ENCODE measurements around the gene CELSR2. TPM values are rescaled to one million over a fixed set of nuclear protein-coding genes. Genes with fewer than 3 reads are reported as not detected.

CELSR2 gene
- total RNA-seq, 1 donor from 2014 or later = 2.6 TPM

DNA sequence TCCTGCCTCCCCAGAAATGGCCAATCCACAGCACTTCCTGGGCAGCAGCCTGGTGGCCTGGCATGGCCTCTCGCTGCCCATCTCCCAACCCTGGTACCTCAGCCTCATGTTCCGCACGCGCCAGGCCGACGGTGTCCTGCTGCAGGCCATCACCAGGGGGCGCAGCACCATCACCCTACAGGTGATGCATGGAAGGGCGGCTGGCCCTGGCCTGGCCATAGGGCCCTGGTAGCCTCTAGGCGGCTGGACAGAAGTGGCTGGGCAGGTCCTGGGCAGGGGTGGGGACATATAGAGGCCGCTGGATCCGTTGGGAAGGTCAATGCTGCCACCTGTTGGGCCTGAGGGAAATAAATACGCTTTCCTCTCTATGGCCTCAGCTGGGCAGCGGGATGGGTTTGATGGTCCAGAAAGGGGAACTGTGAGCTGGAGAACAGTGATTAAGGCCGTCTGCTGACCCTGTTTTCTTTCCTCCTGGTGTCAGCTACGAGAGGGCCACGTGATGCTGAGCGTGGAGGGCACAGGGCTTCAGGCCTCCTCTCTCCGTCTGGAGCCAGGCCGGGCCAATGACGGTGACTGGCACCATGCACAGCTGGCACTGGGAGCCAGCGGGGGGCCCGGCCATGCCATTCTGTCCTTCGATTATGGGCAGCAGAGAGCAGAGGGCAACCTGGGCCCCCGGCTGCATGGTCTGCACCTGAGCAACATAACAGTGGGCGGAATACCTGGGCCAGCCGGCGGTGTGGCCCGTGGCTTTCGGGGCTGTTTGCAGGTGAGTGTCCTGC lies 14.4 kb downstream of the CELSR2 start:
- peak; percentile 66 for DNase-seq (ENCODE audit: low spot score)

DNA sequence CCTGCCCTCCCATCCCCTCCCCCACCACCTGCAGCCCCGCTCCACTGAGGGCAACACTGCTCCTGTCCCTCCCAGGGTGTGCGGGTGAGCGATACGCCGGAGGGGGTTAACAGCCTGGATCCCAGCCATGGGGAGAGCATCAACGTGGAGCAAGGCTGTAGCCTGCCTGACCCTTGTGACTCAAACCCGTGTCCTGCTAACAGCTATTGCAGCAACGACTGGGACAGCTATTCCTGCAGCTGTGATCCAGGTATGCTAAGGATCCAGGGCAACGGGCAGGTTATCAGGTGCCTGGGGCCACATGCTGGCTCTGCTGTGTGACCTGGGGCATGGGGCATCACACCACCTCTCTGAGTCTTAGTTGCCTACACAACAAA lies 15.0 kb downstream of the CELSR2 start:
- DNase-seq (ENCODE audit: low spot score) = no peak

DNA sequence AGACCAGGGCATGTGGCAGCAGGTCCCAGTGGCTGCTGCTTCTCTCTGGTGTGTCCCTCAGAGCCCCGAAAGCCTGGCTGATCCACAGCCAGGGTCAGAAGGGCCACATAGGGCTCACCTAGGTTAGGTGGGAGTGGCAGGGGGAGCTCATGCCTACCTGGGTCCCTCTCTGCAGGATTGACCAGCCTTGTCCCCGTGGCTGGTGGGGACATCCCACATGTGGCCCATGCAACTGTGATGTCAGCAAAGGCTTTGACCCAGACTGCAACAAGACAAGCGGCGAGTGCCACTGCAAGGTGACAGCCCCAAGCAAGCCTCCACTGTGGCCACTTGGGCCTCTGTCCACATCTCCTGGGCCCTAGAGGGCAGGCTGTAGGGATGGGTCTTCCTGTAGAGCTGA lies 15.7 kb downstream of the CELSR2 start:
- DNase-seq (ENCODE audit: low spot score) = no peak

DNA sequence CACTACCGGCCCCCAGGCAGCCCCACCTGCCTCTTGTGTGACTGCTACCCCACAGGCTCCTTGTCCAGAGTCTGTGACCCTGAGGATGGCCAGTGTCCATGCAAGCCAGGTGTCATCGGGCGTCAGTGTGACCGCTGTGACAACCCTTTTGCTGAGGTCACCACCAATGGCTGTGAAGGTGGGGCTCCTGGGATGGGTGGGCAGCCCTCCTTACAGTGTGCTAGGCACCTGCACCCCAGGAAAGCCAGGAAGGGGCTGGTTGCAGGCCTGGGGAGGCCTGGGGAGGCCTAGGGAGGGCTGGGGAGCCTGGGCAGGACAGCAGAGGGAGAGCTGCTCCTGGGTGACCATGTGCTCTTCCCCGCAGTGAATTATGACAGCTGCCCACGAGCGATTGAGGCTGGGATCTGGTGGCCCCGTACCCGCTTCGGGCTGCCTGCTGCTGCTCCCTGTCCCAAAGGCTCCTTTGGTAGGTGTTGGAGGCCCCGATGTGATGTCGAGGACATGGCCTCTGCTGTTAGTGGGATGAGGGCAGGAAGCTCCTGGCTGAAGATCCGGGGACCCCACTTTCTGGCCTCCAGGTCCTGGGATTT lies 16.5 kb downstream of the CELSR2 start:
- DNase-seq (ENCODE audit: low spot score) = no peak

DNA sequence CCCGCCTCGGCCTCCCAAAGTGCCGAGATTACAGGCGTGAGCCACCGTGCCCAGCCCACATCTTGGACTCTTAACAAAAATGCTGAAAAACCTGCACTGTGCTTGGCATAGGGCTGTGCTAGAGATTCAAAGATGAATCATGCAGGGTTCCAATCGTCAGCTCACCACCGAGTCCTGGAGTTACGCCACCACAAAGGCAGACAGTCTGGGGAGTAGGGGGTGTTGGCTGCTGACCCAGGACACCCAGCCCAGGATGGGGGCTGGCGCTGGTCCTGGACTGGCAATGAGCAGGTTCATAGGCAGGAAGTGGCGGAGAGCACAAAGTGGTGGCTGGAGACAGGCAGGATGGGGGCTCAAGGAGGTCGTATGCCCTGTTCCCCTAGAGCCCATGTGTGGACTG lies 17.6 kb downstream of the CELSR2 start:
- DNase-seq (ENCODE audit: low spot score) = no peak

DNA sequence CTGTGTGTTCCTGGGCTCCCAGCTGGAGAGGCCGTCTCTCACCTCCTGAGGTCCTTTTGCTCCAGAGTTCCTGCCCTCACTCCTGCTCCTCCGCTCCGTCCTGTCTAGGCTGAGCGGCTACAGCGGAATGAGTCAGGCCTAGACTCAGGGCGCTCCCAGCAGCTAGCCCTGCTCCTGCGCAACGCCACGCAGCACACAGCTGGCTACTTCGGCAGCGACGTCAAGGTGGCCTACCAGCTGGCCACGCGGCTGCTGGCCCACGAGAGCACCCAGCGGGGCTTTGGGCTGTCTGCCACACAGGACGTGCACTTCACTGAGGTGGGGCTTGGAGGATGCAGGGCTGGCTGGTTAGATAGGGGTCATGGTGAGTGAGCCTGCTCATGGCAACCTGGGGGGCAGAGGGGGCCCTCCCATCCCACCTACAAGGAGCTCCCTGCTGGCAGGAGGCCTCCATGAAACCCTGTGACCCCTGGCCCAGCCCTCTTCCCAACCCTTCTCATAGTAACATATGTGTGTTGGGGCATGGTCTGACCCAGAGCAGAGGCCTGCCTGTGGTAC lies 18.5 kb downstream of the CELSR2 start:
- DNase-seq (ENCODE audit: low spot score) = no peak

DNA sequence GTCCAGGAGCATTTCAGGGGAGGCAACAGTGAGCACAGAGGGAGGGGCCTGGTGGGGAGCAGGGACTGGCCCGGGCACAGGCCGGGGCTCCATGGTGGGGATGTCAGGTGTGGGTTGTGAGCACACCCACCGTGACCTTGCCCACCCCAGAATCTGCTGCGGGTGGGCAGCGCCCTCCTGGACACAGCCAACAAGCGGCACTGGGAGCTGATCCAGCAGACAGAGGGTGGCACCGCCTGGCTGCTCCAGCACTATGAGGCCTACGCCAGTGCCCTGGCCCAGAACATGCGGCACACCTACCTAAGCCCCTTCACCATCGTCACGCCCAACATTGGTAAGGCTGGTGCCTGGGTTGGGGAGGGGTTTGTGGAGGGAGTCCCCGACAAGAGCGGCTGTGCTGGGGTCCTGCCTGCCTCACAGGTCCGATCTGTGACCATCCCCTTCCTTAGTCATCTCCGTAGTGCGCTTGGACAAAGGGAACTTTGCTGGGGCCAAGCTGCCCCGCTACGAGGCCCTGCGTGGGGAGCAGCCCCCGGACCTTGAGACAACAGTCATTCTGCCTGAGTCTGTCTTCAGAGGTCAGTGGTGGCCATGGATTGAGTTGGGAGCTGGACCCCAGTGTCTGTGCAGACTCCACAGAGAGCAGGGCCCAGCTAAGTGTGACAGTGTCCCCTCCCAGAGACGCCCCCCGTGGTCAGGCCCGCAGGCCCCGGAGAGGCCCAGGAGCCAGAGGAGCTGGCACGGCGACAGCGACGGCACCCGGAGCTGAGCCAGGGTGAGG lies 19.3 kb downstream of the CELSR2 start:
- no peak for DNase-seq (ENCODE audit: low spot score)

DNA sequence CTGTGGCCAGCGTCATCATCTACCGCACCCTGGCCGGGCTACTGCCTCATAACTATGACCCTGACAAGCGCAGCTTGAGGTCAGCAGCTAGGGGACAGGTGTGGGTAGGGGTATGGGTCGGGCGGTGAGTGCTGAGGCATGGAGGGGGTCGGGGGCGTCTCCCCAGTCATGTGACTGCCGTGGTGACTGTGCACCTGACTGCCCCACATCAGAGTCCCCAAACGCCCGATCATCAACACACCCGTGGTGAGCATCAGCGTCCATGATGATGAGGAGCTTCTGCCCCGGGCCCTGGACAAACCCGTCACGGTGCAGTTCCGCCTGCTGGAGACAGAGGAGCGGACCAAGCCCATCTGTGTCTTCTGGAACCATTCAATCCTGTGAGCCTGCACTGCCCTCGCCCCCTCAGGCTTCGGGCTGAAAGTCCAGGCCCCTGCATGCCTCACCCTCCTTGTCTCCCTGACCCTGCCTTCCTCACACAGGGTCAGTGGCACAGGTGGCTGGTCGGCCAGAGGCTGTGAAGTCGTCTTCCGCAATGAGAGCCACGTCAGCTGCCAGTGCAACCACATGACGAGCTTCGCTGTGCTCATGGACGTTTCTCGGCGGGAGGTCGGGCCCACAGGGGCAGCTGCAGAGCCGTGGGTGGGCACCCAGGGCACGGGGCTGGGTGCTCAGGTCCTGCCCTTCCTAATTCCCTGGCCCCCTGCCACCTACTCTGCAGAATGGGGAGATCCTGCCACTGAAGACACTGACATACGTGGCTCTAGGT lies 20.1 kb downstream of the CELSR2 start:
- no peak for DNase-seq (ENCODE audit: low spot score)

DNA sequence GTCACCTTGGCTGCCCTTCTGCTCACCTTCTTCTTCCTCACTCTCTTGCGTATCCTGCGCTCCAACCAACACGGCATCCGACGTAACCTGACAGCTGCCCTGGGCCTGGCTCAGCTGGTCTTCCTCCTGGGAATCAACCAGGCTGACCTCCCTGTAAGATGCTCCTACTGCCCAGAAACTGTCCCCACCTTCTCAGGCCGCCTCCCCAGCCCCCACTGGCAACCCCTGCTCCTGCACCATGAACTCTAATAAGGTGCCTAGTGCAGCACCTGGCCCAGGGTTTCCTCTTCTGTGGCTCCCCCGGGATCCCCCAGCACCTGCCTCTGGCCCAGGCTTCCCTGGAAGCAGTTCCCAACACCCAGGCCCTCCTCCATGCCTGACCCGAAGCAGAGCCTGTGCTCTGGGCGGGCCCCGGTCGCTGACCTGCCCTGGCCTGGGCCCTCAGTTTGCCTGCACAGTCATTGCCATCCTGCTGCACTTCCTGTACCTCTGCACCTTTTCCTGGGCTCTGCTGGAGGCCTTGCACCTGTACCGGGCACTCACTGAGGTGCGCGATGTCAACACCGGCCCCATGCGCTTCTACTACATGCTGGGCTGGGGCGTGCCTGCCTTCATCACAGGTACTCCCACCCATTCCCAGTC lies 20.8 kb downstream of the CELSR2 start:
- no peak for DNase-seq (ENCODE audit: low spot score)

DNA sequence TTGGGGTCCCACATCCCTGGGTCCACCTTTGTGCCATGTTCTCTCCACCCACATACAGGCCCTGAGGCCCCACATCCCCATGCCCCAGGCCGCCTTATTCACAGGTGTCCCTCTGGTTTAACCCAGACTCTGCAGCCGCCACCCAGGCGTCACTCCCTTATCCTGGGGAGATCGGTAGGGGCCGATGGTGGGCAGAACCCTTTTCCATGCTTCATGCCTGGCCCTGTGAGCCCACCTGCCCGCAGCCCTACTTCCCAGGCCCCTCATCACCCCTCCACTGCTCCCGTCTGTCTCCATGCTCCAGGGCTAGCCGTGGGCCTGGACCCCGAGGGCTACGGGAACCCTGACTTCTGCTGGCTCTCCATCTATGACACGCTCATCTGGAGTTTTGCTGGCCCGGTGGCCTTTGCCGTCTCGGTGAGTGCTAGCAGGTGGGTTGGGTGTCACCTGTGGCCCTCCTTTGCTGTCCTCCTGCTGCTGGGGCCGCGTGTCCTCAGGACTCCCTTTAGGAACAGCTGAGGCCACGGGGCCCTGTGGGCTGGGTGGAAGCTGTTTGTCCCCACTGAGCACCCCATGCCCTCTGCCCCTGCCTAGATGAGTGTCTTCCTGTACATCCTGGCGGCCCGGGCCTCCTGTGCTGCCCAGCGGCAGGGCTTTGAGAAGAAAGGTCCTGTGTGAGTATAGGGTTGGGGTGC lies 21.4 kb downstream of the CELSR2 start:
- DNase-seq (ENCODE audit: low spot score) = no peak

DNA sequence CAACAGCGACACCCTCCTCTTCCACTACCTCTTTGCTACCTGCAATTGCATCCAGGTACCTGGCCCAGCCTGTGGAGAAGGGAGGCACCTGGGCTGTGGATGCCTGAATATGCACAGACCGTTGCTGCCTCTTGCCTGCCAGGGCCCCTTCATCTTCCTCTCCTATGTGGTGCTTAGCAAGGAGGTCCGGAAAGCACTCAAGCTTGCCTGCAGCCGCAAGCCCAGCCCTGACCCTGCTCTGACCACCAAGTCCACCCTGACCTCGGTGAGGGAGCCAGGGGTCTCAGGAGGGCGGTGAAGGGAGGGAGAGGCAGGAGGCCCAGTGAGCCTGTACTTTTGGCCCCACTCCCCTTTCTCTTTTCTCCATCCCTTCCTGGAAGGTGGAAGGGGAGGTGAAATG lies 22.1 kb downstream of the CELSR2 start:
- no peak for DNase-seq (ENCODE audit: low spot score)

DNA sequence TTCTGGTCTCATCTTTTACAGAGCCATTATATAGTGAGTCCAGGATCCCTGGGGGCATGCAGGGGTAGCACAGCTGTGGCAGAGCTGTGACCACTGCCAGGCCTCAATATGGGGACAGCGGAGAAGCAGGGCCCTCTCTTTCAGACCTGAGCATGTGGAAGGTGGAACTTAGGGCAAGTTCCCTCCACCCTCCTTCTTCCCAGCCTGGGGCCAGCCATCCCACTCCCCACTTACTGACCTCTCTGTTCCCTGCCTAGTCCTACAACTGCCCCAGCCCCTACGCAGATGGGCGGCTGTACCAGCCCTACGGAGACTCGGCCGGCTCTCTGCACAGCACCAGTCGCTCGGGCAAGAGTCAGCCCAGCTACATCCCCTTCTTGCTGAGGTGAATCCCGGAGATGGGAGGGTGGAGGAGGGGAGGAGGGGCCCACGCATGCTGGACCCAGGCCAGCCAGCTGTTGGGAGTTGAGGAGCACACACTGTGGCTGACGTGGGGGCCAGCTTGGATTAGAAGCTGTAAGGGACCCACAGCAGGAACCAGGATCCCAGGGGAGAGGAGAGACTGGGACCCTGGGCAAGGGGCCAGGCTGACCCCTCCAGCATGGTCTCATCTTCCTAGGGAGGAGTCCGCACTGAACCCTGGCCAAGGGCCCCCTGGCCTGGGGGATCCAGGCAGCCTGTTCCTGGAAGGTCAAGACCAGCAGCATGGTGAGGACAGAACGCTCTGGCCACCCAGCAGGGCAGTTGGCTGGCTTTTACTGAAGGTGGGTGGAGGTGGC lies 22.9 kb downstream of the CELSR2 start:
- no peak for DNase-seq (ENCODE audit: low spot score)

DNA sequence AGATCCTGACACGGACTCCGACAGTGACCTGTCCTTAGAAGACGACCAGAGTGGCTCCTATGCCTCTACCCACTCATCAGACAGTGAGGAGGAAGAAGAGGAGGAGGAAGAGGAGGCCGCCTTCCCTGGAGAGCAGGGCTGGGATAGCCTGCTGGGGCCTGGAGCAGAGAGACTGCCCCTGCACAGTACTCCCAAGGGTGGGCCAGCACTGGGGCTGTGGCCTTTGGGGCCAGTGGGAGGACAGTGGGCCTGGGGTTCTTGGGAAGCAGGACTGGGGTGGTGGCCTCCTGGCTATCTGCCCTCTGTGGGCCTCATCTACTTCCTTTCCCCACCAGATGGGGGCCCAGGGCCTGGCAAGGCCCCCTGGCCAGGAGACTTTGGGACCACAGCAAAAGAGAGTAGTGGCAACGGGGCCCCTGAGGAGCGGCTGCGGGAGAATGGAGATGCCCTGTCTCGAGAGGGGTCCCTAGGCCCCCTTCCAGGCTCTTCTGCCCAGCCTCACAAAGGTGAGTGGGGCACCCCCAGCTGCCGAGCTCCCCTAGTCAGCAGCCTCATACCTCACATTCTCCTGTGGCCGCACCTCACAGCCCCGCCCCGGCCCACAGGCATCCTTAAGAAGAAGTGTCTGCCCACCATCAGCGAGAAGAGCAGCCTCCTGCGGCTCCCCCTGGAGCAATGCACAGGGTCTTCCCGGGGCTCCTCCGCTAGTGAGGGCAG lies 23.6 kb downstream of the CELSR2 start:
- no peak for DNase-seq (ENCODE audit: low spot score)

DNA sequence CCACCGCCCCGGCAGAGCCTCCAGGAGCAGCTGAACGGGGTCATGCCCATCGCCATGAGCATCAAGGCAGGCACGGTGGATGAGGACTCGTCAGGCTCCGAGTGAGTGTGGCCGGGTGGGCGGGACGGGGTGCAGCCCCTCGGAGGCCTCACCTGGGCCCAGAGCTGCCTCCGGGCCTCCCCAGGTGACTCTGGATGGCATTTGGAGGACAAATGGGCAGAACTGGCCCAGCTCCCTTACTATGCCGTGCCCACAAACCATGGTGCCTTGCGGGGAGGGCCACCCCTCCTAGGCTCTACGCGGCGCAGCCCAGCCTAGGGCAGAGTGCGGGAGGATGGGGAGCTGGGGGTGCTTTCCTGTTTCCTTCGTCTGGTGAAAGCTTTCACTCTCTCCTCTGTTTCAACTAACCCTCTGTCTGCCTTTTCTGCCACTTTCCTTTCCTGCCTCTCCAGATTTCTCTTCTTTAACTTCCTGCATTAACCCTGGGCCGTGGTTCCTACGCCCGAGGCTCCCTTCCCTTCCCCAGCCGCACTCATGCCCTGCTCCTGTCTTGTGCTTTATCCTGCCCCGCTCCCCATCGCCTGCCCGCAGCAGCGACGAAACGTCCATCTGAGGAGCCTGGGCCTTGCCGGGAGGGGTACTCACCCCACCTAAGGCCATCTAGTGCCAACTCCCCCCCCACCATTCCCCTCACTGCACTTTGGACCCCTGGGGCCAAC lies 24.4 kb downstream of the CELSR2 start:
- no peak for DNase-seq (ENCODE audit: low spot score)

DNA sequence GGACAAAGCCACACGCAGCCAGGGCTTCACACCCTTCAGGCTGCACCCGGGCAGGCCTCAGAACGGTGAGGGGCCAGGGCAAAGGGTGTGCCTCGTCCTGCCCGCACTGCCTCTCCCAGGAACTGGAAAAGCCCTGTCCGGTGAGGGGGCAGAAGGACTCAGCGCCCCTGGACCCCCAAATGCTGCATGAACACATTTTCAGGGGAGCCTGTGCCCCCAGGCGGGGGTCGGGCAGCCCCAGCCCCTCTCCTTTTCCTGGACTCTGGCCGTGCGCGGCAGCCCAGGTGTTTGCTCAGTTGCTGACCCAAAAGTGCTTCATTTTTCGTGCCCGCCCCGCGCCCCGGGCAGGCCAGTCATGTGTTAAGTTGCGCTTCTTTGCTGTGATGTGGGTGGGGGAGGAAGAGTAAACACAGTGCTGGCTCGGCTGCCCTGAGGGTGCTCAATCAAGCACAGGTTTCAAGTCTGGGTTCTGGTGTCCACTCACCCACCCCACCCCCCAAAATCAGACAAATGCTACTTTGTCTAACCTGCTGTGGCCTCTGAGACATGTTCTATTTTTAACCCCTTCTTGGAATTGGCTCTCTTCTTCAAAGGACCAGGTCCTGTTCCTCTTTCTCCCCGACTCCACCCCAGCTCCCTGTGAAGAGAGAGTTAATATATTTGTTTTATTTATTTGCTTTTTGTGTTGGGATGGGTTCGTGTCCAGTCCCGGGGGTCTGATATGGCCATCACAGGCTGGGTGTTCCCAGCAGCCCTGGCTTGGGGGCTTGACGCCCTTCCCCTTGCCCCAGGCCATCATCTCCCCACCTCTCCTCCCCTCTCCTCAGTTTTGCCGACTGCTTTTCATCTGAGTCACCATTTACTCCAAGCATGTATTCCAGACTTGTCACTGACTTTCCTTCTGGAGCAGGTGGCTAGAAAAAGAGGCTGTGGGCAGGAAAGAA lies 25.5 kb downstream of the CELSR2 start:
- DNase-seq (ENCODE audit: low spot score) = no peak

DNA sequence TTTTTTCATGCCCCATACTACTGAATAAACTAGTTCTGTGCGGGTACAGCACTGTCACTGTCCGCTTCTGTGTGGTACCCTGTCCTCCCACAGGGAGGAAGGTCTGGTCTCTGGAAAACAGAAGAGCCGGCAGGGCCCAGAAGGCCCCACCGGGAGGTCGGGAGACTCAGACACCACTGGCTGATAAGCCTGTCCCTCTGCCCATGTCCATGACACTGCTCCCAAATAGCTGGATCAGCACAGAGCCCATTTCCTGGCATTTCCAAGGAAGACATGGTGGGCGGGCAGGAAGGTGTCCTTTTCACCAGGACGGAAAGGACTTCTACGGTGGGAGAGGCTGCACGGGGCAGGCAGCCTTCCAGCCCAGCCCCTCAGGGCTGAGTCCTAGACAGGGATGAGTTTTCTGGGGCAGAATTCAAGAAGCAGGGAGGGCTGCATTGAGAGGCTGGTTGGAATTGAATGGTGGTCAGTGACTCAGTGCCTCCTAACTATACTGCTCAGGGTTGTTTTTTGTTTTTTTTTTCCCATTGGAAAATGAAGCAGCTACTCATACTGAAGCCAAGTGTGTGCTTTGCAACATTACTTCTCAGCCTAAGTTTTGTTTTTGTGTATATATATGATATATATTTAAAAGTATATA lies 26.5 kb downstream of the CELSR2 start:
- no peak for DNase-seq (ENCODE audit: low spot score)
